Measurements from ENCODE around the gene PLAAT2.
A peak's percentile ranks its signal among the peaks of the same experiment; 100 is the strongest.
"Not testable (repeated sequence)": the region's sequence is repeated elsewhere in the genome, so short reads cannot be mapped to it uniquely, and the experiment has no call there.

The PLAAT2 gene

DNA sequence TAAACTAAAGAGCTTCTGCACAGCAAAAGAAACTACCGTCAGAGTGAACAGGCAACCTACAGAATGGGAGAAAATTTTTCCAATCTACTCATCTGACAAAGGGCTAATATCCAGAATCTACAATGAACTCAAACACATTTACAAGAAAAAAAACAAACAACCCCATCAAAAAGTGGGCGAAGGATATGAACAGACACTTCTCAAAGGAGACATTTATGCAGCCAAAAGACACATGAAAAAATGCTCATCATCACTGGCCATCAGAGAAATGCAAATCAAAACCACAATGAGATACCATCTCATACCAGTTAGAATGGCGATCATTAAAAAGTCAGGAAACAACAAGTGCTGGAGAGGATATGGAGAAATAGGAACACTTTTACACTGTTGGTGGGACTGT, 15.7 kb upstream of the PLAAT2 start:
- not testable (repeated sequence) for DNase-seq

DNA sequence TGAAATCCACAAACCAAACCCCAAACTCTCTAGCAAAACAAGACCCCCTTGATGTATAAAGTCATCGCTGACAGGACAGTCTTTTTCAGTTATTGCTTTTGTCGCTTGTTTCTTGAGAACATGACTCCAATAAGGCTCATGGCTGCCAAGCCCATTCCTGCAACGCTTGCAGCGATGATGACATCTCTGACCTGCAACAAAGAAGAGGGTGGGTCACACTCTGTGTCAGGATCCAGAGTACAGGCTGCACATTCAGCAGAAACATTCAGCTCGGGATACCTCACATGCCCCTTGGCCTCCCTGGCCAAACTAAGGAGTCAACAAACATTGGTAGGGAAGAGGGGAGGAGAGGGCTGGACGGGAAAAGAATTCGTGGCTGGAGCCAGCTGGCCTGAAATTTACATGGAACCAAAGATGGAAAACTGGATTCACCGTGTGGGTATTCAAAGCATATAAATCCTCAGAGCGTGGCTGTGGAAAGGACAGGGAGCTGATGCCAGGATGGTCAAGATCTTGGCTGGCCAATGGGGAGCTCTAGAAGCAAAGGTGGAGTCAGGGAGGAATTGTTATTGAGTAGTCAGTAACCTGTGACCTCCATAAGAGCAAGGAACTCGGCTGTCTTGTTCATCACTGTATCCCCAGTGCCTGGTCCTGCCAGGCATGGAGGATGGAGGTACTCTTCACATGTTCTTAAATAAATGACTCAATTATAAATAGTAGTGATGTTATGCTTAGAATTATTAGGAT, 11.8 kb upstream of the PLAAT2 start:
- DNase-seq = peak; percentile 28

DNA sequence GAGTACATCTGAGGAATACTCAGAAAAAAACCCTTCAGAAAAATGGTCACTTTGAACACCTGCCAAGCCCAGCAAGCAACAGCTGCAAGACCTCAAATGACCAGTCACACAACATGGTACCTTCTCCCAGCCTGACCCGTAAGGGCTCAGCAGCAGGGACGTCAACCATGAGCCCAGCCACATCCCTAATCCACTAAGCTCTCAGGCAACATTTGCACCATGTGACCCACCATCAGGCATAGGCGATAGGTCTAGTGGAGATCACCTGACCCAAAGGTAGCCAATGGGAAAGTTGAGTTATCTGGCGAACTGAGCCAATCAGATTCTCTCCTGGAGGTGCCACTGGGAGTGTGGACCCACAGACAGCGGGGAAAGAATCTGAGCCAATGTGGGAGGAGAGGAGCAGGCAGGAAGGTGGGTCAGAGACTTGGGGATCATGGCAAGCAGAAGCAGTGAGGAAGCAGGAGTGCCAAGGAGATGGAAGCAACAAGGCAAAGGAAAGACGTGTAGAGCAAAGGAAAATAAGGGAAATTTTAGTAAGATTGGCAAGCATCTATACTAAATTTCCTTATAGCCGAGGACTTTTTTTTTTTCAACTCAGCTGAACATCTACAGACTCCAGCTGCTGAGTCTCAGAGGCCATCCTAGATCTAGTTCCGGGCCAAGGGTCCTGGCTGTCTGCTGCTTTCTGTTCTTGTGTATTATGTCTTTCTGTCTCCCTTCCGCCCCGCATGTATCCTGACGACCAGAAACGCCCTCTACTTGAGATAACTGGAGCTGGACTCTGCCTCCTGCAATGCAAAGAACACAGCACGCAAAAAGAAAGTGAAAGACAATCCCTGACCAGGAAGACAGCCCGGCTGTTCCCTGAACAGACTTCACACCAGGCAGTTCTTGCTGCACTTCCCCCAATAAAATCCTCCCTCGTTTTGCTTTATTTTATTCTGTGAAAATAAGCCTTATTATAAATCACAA, 11.0 kb upstream of the PLAAT2 start:
- DNase-seq = peak; percentile 47

DNA sequence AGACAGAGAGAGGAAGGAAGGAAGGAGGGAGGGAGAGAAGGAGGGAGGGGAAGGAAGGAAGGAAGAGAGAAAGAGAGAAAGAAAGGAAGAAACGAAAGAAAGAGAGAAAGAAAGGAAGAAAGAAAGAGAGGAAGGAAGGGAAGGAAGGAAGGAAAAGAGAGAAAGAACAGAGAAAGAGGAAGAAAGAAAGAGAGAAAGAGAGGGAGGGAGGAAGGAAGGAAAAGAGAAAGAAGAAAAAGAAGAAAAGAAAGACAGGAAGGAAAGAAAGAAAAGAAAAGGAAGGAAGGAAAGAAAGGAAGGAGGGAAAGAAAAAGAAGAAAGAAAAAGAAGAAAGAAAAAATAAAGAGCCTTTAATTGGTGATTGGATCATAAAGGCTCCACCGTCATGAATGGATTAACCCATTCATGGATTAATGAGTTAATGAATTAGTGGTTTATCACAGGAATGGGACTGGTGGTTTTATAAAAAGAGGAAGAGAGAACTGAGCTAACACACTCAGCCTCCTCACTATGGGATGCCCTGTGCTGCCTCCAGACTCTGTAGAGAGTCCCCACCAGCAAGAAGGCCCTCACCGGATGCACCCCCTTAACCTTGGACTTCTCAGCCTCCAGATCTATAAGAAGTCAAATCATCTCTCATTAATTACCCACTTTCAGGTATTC, 9.0 kb upstream of the PLAAT2 start:
- no peak for DNase-seq

DNA sequence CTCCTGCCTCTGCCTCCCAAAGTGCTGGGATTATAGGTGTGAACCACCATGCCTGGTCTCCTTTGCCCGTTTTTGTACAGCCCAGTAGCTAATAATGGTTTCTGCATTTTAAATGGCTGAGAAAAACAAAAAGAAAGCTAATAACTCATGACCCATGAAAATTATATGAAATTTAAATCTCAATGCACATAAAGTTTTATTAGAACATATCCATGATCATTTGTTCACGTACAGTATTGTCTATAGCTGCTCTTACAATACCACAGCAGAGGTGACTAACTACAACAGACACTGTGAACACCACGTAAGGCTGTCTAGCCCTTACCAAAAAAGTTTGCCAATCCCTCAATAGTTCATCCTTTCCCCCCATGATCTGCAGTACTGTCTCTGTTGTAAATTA, 6.4 kb upstream of the PLAAT2 start:
- no peak for DNase-seq

DNA sequence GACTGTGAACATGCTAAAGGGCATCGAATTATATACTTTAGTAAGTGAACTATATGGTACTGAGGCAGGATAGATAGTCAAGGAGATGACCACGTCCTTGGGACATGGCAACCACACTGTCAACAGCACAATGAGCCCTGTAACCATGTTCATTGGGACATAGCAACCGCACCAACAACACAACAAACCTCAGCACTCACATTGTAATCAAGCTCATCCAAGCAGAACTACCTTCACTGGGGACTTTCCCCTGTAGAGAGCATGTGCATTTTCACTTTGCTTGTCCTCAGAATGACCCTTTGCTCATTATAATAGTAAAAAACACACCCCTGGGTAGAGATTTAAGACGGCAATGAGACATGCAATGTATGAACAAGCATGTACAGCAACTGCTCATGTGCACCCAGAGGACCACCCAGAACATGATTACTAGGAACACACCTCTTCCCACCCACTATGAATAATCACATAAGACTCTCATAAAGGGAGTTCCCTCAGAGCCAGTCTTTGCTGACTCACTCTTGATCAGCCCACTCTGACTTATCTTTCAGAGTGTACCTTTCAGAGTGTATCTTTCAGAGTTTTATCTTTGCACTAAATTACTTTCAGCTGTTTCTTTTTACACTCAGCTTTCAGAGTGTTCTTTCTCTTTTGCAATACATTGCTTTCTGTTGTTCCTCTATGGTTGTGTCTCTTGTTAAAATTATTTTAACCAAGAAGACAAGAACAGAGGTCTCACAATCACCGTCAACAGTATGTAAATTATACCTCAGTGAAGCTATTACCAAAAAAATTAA, 4.1 kb upstream of the PLAAT2 start:
- DNase-seq = peak; percentile 35

GRCh38 chr11:63564784-63565350, 1.7 kb upstream of the PLAAT2 start:
- DNase-seq = no peak

- peak; percentile 37 for DNase-seq
Observed at GRCh38 chr11:63564056-63564774, 1.0 kb upstream of the PLAAT2 start.

GRCh38 chr11:63560506-63561180, 2.5 kb downstream of the PLAAT2 start:
- DNase-seq = no peak

DNA sequence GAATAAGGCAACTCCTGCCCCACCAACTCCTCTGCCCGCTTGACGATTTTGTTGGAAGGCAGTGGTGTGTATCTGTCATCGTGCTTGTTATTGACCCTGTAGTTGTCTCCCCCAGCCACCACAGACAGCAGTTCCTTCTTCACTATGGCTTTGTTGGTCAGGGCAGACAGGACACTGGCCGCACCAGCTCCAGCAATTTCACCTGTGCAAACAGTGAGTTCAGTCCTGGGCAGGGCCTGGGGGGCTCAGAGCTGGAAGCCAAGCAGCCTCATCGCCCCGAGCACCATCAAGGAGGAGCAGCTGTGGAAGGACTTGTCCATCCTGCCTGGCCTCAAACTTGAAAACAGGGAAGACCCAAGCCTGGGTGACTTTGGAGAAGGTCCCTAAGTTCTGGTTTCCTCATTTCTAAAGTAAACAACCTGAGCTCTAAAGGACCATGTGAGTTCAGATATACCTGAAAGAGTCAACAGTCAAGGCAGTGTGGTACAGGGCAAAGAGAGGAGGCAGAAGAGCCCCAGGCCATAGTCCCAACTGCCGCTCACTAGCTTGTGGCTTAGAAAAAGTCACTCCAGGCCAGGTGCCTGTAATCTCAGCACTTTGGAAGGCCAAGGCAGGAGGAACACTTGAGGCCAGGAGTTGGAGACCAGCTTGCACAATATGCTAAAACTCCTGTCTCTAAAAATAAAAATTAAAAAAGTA, 4.6 kb downstream of the PLAAT2 start:
- no peak for DNase-seq

DNA sequence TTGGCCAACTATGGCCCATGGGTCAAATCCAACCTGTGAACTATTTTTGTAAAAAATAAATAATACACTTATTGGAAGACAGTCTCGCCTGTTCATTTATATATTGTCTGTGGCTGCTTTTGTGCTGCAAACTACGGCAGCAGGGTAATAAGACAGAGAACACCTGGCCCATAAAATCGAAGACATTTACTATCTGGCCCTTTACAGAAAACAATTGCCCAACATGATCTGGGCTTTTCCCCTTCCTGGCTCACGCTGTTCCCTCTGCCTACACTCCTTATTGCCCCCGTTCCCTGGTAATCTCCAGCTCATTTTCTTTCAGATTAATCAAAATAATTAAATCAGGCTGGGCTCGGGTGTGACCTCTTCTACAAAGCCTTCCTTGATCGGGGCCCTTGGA, 5.6 kb downstream of the PLAAT2 start:
- DNase-seq = no peak

- no peak for DNase-seq
Observed at GRCh38 chr11:63556404-63557013, 6.7 kb downstream of the PLAAT2 start.

- no peak for DNase-seq
Observed at GRCh38 chr11:63554877-63555223, 8.3 kb downstream of the PLAAT2 start.

DNA sequence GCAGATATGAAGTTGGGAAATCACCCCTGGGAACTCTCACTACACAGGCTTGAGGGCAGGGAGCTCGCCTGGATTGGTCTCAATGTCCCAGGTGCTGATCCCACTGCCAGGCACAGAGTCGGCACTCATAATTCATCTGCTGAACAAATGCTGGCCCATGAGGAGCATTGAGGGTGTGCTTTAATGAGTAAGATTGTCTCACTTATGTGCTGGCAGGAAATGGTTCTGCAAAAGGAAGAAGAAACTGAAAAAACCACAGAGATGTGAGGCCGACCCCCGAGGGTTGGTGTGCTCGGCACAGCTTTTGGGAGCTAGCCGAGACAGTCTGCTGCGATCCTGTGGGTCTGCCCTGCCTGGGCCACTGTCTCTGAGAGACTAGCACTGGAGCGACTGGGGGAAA, 9.4 kb downstream of the PLAAT2 start:
- no peak for DNase-seq

- no peak for DNase-seq
Observed at GRCh38 chr11:63552921-63553320, 10.3 kb downstream of the PLAAT2 start.

DNA sequence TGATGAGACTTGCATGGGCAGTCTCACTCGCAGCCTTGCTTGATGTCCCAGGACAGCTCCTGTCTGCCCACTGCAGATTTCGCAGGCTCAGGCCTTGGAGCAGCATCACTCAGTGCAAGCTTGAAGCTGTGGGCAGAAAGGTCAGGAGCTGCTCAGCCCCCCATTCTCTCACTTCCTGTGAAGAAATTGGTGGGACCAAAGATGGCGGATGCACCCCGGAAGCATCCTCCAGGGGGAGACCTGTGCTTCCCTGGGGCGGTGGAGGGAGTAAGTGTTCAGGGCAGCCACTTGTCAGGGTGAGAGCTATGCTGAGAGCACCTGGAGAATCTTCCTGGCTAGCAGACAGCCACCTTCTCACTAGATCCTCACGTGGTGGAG, 11.3 kb downstream of the PLAAT2 start:
- DNase-seq = no peak

DNA sequence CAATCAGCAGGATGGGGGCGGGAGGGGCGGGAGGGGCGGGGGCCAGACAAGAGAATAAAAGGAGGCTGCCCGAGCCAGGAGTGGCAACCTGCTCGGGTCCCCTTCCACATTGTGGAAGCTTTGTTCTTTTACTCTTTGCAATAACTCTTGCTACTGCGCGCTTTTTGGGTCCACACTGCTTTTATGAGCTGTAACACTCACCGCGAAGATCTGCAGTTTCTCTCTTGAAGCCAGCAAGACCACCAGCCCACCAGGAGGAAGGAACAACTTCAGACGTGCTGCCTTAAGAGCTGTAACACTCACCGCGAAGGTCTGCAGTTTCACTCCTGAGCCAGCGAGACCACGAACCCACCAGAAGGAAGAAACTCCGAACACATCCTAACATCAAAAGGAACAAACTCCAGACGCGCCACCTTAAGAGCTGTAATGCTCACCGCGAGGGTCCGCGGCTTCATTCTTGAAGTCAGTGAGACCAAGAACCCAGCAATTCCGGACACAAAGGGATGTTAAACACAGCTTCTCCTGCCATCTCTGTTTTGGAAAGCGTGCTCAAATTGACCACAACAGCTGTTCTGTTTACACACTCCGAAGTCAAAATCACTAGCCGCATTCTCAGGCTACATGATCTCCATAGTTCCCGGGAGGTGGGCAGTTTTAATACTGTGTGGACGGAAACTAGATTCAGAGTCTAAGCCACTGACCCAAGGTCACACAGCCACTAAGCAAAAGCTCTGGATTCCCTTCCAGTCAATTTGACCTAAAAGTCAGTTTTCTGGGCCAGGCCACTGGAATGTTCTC, 11.9 kb downstream of the PLAAT2 start:
- no peak for DNase-seq

GRCh38 chr11:63550156-63550700, 13.0 kb downstream of the PLAAT2 start:
- DNase-seq = not testable (repeated sequence)
